Panc1 (cell line): ENCODE results near the gene NPAS3. TPM values are rescaled to one million over a fixed set of nuclear protein-coding genes. Genes with fewer than 3 reads are reported as not detected.

Source experiments
- ATAC-seq: fragments of 200-7000 bp; cut with Tn5 transposase; 2 replicates; pipeline ENCODE4 v1.9.1; 2020; ENCODE audit warnings: mild to moderate bottlenecking, moderate library complexity
- BruUV-seq: library from RNA; stranded (reverse); fragments of 400-500 nt; replicated peaks from 2 replicates; lab custom pipeline; 2021; lab: Mats Ljungman, UMichigan
- CTCF ChIA-PET: fragments of 300-600 bp; sonication (Branson Sonifier 250); formaldehyde crosslinking; loops from one replicate; lab custom pipeline; 2022; ENCODE audit warnings: antibody characterized with exemption; lab: Charles Lee
- POLR2A ChIA-PET: fragments of 300-600 bp; sonication (Branson Sonifier 250); formaldehyde crosslinking; loops from one replicate; lab custom pipeline; 2022; ENCODE audit warnings: antibody characterized with exemption; lab: Charles Lee
- DNase-seq: peaks from one replicate; pipeline ENCODE4 v3.0.0-alpha.2; 2010; ENCODE audit warnings: low read depth, low spot score
- H3K27ac ChIP-seq: 2 replicates; pipeline ENCODE4 v1.5.1; 2011; ENCODE audit warnings: mild to moderate bottlenecking, low read length, inconsistent platforms
- H3K27me3 ChIP-seq: fragments of 200-500 bp; sonication (Bioruptor generic); 2 replicates; pipeline ENCODE4 v1.6.0; 2014; ENCODE audit warnings: low read length, inconsistent platforms; ENCODE audit not compliant: control insufficient read depth, insufficient read depth
- H3K36me3 ChIP-seq: fragments of 200-500 bp; sonication (Bioruptor generic); 2 replicates; pipeline ENCODE4 v1.5.1; 2014; ENCODE audit warnings: inconsistent platforms, mild to moderate bottlenecking, low read length, moderate library complexity; ENCODE audit not compliant: control insufficient read depth, insufficient read depth
- H3K4me1 ChIP-seq: 2 replicates; pipeline ENCODE4 v1.5.1; 2011; ENCODE audit warnings: inconsistent platforms, mild to moderate bottlenecking, low read length, moderate library complexity; ENCODE audit not compliant: control insufficient read depth, insufficient read depth
- H3K4me3 ChIP-seq, 2 experiments: 2 replicates each; pipeline ENCODE4 v1.5.1; 2011 to 2012; ENCODE audit warnings: low read depth in 2 of 2, low read length in 2 of 2, mild to moderate bottlenecking in 2 of 2, inconsistent platforms in 1 of 2, moderate library complexity in 1 of 2
- H3K9me3 ChIP-seq: fragments of 200-500 bp; sonication (Bioruptor generic); 2 replicates; pipeline ENCODE4 v1.5.1; 2014; ENCODE audit warnings: low read depth, mild to moderate bottlenecking, inconsistent platforms, low read length, moderate library complexity; ENCODE audit not compliant: control insufficient read depth, insufficient read depth
- POLR2AphosphoS5 ChIP-seq: IDR thresholded peaks from 2 replicates; pipeline ENCODE4 v1.6.1; 2012; ENCODE audit warnings: mild to moderate bottlenecking, low read depth, low read length, moderate library complexity
- SIN3A ChIP-seq: IDR thresholded peaks from 2 replicates; pipeline ENCODE4 v1.6.1; 2012; ENCODE audit warnings: low read depth, mild to moderate bottlenecking, low read length, moderate library complexity, borderline replicate concordance; ENCODE audit not compliant: insufficient read depth
- TCF7L2 ChIP-seq: IDR thresholded peaks from 2 replicates; pipeline ENCODE4 v1.6.1; 2011; ENCODE audit warnings: mild to moderate bottlenecking, low read depth, low read length, inconsistent platforms
- in situ Hi-C: cut with HindIII; loops from 2 replicates; pipeline ENCODE4 v1.10.0; 2016; ENCODE audit warnings: low sequenced_read_pairs, low pct_unique_long_range_greater_than_20kb
- intact Hi-C: fragments of 100-400 bp; cut with micrococcal nuclease; formaldehyde crosslinking; loops from one replicate; pipeline ENCODE4 v1.10.0; 2022; ENCODE audit not compliant: unreplicated experiment
- total RNA-seq: library from RNA; stranded (reverse); gene quantifications from one replicate; pipeline ENCODE4 v1.2.1, GENCODE V29; 2021; ENCODE audit not compliant: unreplicated experiment
- TF ChIP-seq, protein P1 (sequence below), 2 experiments: IDR thresholded peaks; 2 replicates each; pipeline ENCODE4 v1.6.1; 2011 to 2012; ENCODE audit warnings: low read depth in 2 of 2, control low read depth in 1 of 2, low read length in 1 of 2, mild to moderate bottlenecking in 1 of 2, moderate library complexity in 1 of 2; ENCODE audit not compliant: insufficient read depth in 1 of 2
- TF ChIP-seq, protein P2 (sequence below): fragments of 450-650 bp; IDR thresholded peaks from 2 replicates; pipeline ENCODE4 v1.5.1; 2017; ENCODE audit warnings: mild to moderate bottlenecking

Gene NPAS3
- total RNA-seq, 1 experiment from 2014 or later, result 0.23 TPM

DNA sequence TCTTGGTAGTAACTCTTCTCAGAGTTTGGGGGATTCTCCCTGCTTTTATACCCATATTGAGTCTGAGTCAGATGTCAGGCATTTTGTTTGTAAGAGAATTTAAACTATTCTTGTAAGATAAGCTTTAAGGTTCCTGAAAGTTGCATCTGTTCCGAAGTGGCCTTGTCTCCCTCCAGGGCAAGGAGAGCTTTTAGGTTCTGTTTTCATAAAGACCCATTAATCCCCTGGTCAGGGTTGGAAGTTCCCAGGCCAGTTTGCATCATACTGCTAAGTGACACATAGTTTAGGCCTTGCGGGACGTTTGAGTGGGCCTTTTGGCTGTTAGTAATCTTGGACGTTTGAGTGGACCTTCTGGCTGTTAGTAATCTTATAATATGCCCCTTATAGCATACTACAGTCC, 396.7 kb downstream of the NPAS3 start:
- in situ Hi-C loops, result no loop called here
- H3K4me3 ChIP-seq, result no peak overlapping the region
- H3K27ac ChIP-seq, result no peak overlapping the region
- H3K4me1 ChIP-seq, result no peaks in the 10 kb centered on the region
- ChIA-PET CTCF (no interaction called here), POLR2A (interaction anchor here (0.6 kb wide), 1 partner anchor 446 kb away, joined by 3 read pairs; no protein-coding TSS in a partner anchor)
- H3K9me3 ChIP-seq, result no peaks in the 10 kb centered on the region
- ATAC-seq, result no peak
- no peaks in the 10 kb centered on the region for H3K27me3 ChIP-seq
- no TSS peak for BruUV-seq
- TF ChIP-seq, protein P1, sequence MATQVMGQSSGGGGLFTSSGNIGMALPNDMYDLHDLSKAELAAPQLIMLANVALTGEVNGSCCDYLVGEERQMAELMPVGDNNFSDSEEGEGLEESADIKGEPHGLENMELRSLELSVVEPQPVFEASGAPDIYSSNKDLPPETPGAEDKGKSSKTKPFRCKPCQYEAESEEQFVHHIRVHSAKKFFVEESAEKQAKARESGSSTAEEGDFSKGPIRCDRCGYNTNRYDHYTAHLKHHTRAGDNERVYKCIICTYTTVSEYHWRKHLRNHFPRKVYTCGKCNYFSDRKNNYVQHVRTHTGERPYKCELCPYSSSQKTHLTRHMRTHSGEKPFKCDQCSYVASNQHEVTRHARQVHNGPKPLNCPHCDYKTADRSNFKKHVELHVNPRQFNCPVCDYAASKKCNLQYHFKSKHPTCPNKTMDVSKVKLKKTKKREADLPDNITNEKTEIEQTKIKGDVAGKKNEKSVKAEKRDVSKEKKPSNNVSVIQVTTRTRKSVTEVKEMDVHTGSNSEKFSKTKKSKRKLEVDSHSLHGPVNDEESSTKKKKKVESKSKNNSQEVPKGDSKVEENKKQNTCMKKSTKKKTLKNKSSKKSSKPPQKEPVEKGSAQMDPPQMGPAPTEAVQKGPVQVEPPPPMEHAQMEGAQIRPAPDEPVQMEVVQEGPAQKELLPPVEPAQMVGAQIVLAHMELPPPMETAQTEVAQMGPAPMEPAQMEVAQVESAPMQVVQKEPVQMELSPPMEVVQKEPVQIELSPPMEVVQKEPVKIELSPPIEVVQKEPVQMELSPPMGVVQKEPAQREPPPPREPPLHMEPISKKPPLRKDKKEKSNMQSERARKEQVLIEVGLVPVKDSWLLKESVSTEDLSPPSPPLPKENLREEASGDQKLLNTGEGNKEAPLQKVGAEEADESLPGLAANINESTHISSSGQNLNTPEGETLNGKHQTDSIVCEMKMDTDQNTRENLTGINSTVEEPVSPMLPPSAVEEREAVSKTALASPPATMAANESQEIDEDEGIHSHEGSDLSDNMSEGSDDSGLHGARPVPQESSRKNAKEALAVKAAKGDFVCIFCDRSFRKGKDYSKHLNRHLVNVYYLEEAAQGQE (IDR thresholded peaks at IDR 0.05; ENCODE audit: insufficient read depth in 1 of 2, low read depth in 2 of 2, low read length in 1 of 2), result no peak
- no peak for TF ChIP-seq TCF7L2
- no peak for TF ChIP-seq SIN3A
- no peak for TF ChIP-seq POLR2AphosphoS5
- TF ChIP-seq, protein P2, sequence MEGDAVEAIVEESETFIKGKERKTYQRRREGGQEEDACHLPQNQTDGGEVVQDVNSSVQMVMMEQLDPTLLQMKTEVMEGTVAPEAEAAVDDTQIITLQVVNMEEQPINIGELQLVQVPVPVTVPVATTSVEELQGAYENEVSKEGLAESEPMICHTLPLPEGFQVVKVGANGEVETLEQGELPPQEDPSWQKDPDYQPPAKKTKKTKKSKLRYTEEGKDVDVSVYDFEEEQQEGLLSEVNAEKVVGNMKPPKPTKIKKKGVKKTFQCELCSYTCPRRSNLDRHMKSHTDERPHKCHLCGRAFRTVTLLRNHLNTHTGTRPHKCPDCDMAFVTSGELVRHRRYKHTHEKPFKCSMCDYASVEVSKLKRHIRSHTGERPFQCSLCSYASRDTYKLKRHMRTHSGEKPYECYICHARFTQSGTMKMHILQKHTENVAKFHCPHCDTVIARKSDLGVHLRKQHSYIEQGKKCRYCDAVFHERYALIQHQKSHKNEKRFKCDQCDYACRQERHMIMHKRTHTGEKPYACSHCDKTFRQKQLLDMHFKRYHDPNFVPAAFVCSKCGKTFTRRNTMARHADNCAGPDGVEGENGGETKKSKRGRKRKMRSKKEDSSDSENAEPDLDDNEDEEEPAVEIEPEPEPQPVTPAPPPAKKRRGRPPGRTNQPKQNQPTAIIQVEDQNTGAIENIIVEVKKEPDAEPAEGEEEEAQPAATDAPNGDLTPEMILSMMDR, result no peak
- no peaks in the 10 kb centered on the region for H3K36me3 ChIP-seq
- intact Hi-C loops, result no loop called here
- DNase-seq, result no peak

DNA sequence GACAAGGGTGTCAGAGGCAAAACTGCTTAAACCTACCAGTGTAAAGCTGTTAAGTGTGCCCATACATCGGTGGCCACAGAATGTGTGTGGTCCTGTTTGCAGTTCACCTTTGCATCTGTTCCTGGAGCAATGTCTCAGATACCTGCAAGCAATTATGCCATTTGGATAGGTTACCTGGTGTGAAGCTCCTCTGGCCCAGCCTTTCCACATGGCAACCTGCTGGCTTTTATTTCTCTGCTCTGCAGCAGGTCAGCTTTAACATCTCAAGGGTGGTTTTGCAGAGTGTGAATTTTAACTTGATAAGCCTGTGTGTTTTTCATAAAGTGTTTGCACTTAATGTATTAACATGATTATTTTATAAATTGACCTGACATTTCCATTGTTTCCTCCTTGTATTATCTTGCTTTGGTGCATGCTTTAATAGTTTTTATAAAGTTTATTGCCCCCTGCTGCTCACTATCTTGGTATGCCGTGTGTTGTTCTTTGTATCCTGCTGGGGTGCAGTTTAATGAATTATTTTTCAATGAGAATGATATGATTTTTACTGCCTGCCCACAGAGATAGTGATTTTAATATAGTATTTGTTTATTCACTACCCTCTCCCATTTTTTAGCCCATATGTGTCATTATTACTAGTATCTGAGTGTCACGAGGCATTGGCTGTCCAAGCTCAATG, 403.8 kb downstream of the NPAS3 start:
- CTCF ChIA-PET, result no interaction called here
- Histone ChIP-seq H3K27ac (no peak overlapping the region), H3K4me1 (no peaks in the 10 kb centered on the region), H3K4me3 (no peak overlapping the region), H3K36me3 (no peaks in the 10 kb centered on the region), H3K27me3 (no peaks in the 10 kb centered on the region), H3K9me3 (no peaks in the 10 kb centered on the region)
- BruUV-seq, result no TSS peak
- TF ChIP-seq, protein P2, result no peak
- TF ChIP-seq SIN3A, result no peak
- no peak for TF ChIP-seq POLR2AphosphoS5
- TF ChIP-seq, protein P1 (IDR thresholded peaks at IDR 0.05; ENCODE audit: insufficient read depth in 1 of 2, low read depth in 2 of 2, low read length in 1 of 2), result no peak
- no peak for TF ChIP-seq TCF7L2
- ATAC-seq (no peak), DNase-seq (no peak)
- POLR2A ChIA-PET, result no interaction called here
- intact Hi-C loops (loop anchor here (10.0 kb wide), 1 partner anchor 538 kb away; no protein-coding TSS in a partner anchor), in situ Hi-C loops (no loop called here)
